ENCODE data around the gene CEP112.

Gene CEP112

DNA sequence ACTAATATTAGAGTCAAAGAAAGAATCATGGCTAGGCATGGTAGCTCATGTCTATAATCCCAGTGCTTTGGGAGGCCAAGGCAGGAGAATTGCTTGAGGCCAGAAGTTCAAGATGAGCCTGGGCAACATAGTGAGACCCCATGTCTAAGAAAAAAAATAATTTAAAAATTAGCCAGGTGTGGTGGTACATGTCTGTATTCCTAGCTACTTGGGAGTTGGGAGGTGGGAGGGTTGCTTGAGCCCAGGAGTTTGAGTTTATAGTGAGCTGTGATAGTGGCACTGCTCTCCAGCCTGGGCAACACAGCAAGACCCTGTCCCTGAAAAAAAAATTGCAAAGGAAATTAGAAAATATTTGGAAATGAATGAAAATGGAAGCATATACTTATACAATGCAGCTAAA lies 420.2 kb downstream of the CEP112 start:
- no peaks in the 10 kb centered on the region for H3K9me3 Mint-ChIP-seq (ENCODE audit: low read depth)
- H3K4me3 Mint-ChIP-seq = no peak overlapping the region
- no peak overlapping the region for H3K27ac Mint-ChIP-seq
- no peaks in the 10 kb centered on the region for H3K27me3 Mint-ChIP-seq
- peaks cover 2% of the 10 kb centered on the region for H3K36me3 Mint-ChIP-seq
- H3K4me1 Mint-ChIP-seq (ENCODE audit: low read depth) = peaks cover 13% of the 10 kb centered on the region

DNA sequence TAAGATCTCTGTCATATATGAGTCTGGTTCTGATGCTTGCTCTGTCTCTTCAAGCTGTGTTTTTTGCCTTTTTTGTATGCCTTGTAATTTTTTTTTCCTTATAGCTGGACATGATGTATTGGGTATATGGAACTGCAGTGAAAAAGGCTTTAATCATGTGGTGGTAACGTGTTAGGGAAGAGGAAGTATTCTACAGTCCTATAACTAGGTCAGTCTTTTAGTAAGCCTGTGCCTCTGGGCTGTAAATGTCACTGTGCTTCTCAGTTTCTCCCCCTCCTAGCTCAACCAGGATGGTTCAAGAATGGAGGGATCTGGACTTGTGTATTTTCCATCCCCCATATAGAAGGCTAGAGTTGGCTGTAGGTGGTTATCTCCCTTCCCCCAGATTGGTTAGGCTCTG lies 428.1 kb downstream of the CEP112 start:
- H3K27ac Mint-ChIP-seq = no peak overlapping the region

DNA sequence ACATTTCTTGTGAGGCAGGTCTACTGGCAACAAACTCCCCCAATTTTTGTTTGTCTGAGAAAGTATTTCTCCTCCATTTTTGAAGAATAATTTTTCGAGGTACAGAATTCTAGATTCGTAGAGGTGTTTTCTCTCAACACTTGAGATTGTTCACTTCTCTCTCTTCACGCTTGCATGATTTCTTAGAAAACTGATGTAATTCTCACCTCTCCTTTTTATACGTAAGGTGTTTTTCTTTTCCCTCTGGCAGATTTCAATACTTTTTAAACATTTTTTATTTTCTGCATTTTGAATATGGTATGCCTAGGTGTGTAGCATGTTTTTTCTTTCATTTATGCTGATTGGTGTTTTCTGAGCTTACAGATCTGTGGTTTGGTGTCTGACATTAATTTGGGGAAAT lies 429.0 kb downstream of the CEP112 start:
- Mint-ChIP-seq H3K27ac (no peak overlapping the region), H3K27me3 (no peaks in the 10 kb centered on the region), H3K9me3 (ENCODE audit: low read depth) (no peaks in the 10 kb centered on the region), H3K4me1 (ENCODE audit: low read depth) (no peaks in the 10 kb centered on the region), H3K36me3 (no peaks in the 10 kb centered on the region), H3K4me3 (no peak overlapping the region)

More for the DNA sequence above, 428.1 kb downstream of the CEP112 start:
- Mint-ChIP-seq H3K27me3 (no peaks in the 10 kb centered on the region), H3K9me3 (ENCODE audit: low read depth) (no peaks in the 10 kb centered on the region), H3K4me1 (ENCODE audit: low read depth) (no peaks in the 10 kb centered on the region), H3K36me3 (no peaks in the 10 kb centered on the region), H3K4me3 (no peak overlapping the region)

DNA sequence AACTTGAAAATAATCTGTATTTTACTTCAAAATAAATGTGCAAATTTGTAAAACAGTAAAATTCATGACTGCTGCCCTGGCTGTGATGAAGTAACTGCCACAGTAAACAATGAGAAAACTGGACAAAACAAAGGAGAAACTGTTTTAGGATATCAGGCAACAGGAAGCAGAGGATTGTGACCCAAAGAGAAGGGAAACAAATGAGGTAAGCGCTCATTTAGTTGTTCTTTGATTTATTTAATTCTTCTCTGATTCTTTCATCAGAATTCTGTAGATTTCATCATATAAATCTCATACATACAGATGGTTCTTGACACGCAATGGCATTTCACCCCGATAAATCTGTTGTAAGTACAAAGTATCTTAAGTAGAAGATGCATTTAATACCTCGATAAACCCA lies 432.4 kb downstream of the CEP112 start:
- H3K9me3 Mint-ChIP-seq (ENCODE audit: low read depth) = no peaks in the 10 kb centered on the region
- H3K27me3 Mint-ChIP-seq = no peaks in the 10 kb centered on the region
- H3K4me3 Mint-ChIP-seq = no peak overlapping the region
- H3K27ac Mint-ChIP-seq = no peak overlapping the region
- no peaks in the 10 kb centered on the region for H3K4me1 Mint-ChIP-seq (ENCODE audit: low read depth)
- H3K36me3 Mint-ChIP-seq = peaks cover 5% of the 10 kb centered on the region

- Mint-ChIP-seq H3K4me3 (no peak overlapping the region), H3K27ac (no peak overlapping the region), H3K9me3 (ENCODE audit: low read depth) (no peaks in the 10 kb centered on the region), H3K4me1 (ENCODE audit: low read depth) (peaks cover 4% of the 10 kb centered on the region), H3K27me3 (no peaks in the 10 kb centered on the region), H3K36me3 (peaks cover 5% of the 10 kb centered on the region)
These were observed 435.2 kb downstream of the CEP112 start for GRCh38 chr17:65756760-65757159.

DNA sequence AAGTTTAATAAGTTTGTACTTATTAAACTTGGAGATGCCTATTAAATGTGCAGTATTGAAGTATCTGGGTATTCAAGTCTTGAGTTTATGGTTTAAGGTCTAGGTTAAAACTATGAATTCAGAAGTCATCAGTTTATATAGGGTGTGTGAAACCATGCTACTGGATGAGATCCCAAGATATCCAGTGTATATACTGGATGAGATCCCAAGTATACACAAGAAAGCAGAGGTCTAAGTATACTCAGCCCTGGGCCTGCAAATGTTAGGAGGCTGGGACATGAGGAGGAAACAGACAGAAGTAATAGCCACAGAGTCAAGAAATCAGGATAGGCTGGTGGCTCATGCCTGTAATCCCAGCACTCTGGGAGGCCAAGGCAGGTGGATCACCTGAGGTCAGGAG lies 436.1 kb downstream of the CEP112 start:
- no peak overlapping the region for H3K4me3 Mint-ChIP-seq
- peaks cover 5% of the 10 kb centered on the region for H3K36me3 Mint-ChIP-seq
- peaks cover 12% of the 10 kb centered on the region for H3K4me1 Mint-ChIP-seq (ENCODE audit: low read depth)
- no peaks in the 10 kb centered on the region for H3K27me3 Mint-ChIP-seq
- H3K9me3 Mint-ChIP-seq (ENCODE audit: low read depth) = no peaks in the 10 kb centered on the region
- no peak overlapping the region for H3K27ac Mint-ChIP-seq

DNA sequence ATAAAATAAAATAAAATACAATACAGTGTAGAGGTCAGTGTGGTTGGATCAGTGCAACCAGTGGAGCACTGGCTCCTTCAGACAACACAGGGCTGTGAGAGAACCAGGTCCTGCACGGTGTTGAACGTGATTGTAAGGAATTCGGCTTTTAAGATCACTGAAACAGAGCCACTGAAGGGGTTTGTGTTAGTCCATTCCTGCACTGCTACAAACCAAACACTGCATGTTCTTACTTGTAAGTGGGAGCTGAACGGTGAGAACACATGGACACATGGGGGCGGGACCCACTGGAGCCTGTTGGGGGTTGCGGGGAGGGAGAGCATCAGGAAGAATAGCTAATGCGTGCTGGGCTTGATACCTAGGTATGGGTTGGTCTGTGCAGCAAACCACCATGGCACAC lies 437.3 kb downstream of the CEP112 start:
- H3K4me1 Mint-ChIP-seq (ENCODE audit: low read depth) = peaks cover 21% of the 10 kb centered on the region
- H3K4me3 Mint-ChIP-seq = no peak overlapping the region
- no peaks in the 10 kb centered on the region for H3K27me3 Mint-ChIP-seq
- no peaks in the 10 kb centered on the region for H3K9me3 Mint-ChIP-seq (ENCODE audit: low read depth)
- H3K36me3 Mint-ChIP-seq = peaks cover 5% of the 10 kb centered on the region
- no peak overlapping the region for H3K27ac Mint-ChIP-seq

DNA sequence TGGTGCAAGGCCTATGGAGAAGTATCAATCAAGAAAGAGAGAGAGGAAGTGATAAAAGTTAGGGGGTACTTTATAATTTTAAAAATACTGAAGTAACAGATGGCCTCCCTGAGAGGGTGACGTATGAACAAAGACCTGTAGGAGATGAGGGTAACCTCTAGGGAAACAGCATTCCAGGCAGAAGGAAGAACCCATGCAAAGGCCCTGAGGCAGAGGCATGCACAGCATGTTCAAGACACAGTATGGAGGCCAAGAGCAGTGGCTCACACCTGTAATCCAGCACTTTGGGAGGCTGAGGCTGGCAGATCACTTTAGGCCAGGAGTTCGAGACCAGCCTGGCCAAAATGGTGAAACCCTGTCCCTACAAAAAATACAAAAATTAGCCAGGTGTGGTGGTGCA lies 437.9 kb downstream of the CEP112 start:
- H3K36me3 Mint-ChIP-seq = peaks cover 5% of the 10 kb centered on the region
- H3K27me3 Mint-ChIP-seq = no peaks in the 10 kb centered on the region
- peaks cover 21% of the 10 kb centered on the region for H3K4me1 Mint-ChIP-seq (ENCODE audit: low read depth)
- H3K27ac Mint-ChIP-seq = no peak overlapping the region
- no peaks in the 10 kb centered on the region for H3K9me3 Mint-ChIP-seq (ENCODE audit: low read depth)
- no peak overlapping the region for H3K4me3 Mint-ChIP-seq

GRCh38 chr17:65753348-65753747 lies 438.6 kb downstream of the CEP112 start:
- Mint-ChIP-seq H3K27me3 (no peaks in the 10 kb centered on the region), H3K27ac (no peak overlapping the region), H3K4me1 (ENCODE audit: low read depth) (peaks cover 22% of the 10 kb centered on the region), H3K9me3 (ENCODE audit: low read depth) (no peaks in the 10 kb centered on the region), H3K36me3 (peaks cover 5% of the 10 kb centered on the region), H3K4me3 (no peak overlapping the region)

DNA sequence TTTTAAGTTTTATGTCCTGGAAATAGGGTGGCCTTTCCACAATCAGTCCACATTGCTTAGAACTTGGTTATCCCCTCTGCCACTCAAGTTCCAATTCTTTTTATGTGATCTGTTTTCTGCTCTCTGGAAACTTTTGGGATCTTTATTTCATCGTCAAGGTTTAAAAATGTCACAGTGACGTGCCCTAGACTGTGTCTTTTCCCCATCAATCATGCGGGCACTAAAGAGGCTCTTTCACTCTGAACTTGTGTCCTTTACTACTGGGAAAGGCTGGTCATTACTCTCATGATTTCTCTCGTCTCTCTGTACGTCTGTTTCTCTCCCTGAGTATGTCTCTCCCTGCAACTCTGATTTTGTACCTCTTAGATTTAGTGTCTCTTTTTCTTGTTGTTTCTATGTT lies 440.7 kb downstream of the CEP112 start:
- H3K27ac Mint-ChIP-seq = no peak overlapping the region
- peaks cover 22% of the 10 kb centered on the region for H3K4me1 Mint-ChIP-seq (ENCODE audit: low read depth)
- H3K9me3 Mint-ChIP-seq (ENCODE audit: low read depth) = no peaks in the 10 kb centered on the region
- no peaks in the 10 kb centered on the region for H3K27me3 Mint-ChIP-seq
- H3K36me3 Mint-ChIP-seq = peaks cover 3% of the 10 kb centered on the region
- H3K4me3 Mint-ChIP-seq = no peak overlapping the region

DNA sequence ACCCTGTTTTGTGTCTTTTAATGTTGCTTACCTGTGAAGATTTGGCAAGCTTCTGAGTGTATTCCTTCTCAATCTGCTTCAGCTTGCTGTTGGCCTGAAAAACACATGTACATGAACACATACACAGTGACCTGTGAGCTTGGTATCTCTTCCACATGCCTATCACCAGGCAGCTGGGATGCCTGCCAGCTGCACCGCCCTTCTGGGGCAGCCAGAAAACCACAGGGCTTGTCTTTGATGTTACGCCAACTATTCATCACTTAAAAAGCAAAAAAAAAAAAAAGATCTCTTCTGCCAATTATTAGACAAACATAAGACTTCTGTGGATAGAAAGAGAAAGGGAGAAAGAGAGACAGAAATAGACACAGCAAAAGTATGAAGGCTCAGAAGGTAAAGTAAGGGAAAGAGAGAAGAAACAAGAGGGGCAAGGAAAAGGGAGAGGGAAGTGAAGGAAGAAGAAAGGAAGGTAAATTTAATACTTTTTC lies 441.3 kb downstream of the CEP112 start:
- Mint-ChIP-seq H3K9me3 (ENCODE audit: low read depth) (no peaks in the 10 kb centered on the region), H3K27me3 (no peaks in the 10 kb centered on the region), H3K27ac (peak overlapping the region; percentile 73), H3K36me3 (peaks cover 3% of the 10 kb centered on the region), H3K4me3 (peak overlapping the region; percentile 33), H3K4me1 (ENCODE audit: low read depth) (peaks cover 22% of the 10 kb centered on the region)

DNA sequence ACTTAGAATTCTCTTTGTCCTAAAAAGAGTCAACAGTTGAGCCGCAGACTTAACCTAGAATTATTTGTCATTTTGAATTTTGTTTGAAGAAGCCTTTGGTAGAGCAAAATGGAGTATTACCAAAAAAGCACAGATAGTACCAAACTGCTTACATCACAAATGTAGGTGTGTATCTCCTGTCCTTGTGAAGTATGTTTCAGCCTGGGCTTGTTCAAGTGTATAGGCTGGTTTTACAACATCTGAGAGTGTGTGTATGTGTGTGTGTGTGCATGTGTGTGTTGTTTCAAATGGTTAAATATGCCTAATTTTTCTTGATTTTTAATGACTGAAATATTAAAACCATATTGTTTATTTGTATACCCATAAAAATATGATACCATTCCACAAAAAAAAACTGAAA lies 441.8 kb downstream of the CEP112 start:
- H3K4me3 Mint-ChIP-seq = no peak overlapping the region
- H3K36me3 Mint-ChIP-seq = no peaks in the 10 kb centered on the region
- peaks cover 22% of the 10 kb centered on the region for H3K4me1 Mint-ChIP-seq (ENCODE audit: low read depth)
- H3K9me3 Mint-ChIP-seq (ENCODE audit: low read depth) = no peaks in the 10 kb centered on the region
- no peaks in the 10 kb centered on the region for H3K27me3 Mint-ChIP-seq
- H3K27ac Mint-ChIP-seq = no peak overlapping the region

DNA sequence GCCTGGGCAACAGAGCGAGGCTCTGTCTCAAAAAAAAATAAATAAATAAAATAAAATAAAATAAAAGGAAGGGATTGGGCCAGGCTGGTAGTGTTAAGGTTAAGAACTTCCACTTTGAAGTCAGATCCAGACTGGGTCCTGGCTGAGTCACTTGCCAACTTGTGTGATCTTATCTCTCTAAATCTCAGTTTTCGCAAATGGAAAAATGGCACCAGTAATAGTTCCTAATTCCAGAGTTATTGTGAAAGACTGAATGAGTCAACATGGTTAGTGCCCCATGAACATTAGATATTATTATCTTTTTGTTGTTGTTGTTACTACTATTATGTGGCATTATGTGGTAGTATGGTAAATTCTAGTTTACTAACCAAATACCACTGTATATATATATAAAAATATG lies 442.5 kb downstream of the CEP112 start:
- Mint-ChIP-seq H3K9me3 (ENCODE audit: low read depth) (no peaks in the 10 kb centered on the region), H3K4me1 (ENCODE audit: low read depth) (peaks cover 24% of the 10 kb centered on the region), H3K4me3 (no peak overlapping the region), H3K27ac (no peak overlapping the region), H3K27me3 (no peaks in the 10 kb centered on the region), H3K36me3 (no peaks in the 10 kb centered on the region)

GRCh38 chr17:65745241-65745640 lies 446.7 kb downstream of the CEP112 start:
- H3K9me3 Mint-ChIP-seq (ENCODE audit: low read depth) = no peaks in the 10 kb centered on the region
- no peaks in the 10 kb centered on the region for H3K36me3 Mint-ChIP-seq
- no peak overlapping the region for H3K4me3 Mint-ChIP-seq
- peaks cover 32% of the 10 kb centered on the region for H3K4me1 Mint-ChIP-seq (ENCODE audit: low read depth)
- no peaks in the 10 kb centered on the region for H3K27me3 Mint-ChIP-seq
- no peak overlapping the region for H3K27ac Mint-ChIP-seq

GRCh38 chr17:65743308-65743655 lies 448.7 kb downstream of the CEP112 start:
- Mint-ChIP-seq H3K27ac (no peak overlapping the region), H3K36me3 (no peaks in the 10 kb centered on the region), H3K27me3 (no peaks in the 10 kb centered on the region), H3K4me1 (ENCODE audit: low read depth) (peaks cover 27% of the 10 kb centered on the region), H3K4me3 (no peak overlapping the region), H3K9me3 (ENCODE audit: low read depth) (no peaks in the 10 kb centered on the region)

- H3K4me1 Mint-ChIP-seq (ENCODE audit: low read depth) = peaks cover 27% of the 10 kb centered on the region
- no peaks in the 10 kb centered on the region for H3K9me3 Mint-ChIP-seq (ENCODE audit: low read depth)
- H3K4me3 Mint-ChIP-seq = peak overlapping the region; percentile 3
- no peaks in the 10 kb centered on the region for H3K36me3 Mint-ChIP-seq
- peak overlapping the region; percentile 9 for H3K27ac Mint-ChIP-seq
- no peaks in the 10 kb centered on the region for H3K27me3 Mint-ChIP-seq
These were observed 449.3 kb downstream of the CEP112 start for GRCh38 chr17:65742403-65743307.
